NCI-H446 treated with DMSO at 0.1 percent for 48 hours (cell line): Measurements from ENCODE around the gene LMX1A.

Experiments
- DNase-seq: peaks from one replicate; lab custom pipeline; 2025; lab: John Stamatoyannopoulos, UW

The LMX1A gene

GRCh38 chr1:165325460-165326203, 30.9 kb downstream of the LMX1A start:
- DNase-seq: no peak

GRCh38 chr1:165324050-165324449, 32.5 kb downstream of the LMX1A start:
- DNase-seq: no peak

- no peak for DNase-seq
These were observed 38.9 kb downstream of the LMX1A start for GRCh38 chr1:165317612-165318011.

- DNase-seq: no peak
These were observed 40.3 kb downstream of the LMX1A start for GRCh38 chr1:165316153-165316772.

GRCh38 chr1:165315481-165315880, 41.0 kb downstream of the LMX1A start:
- no peak for DNase-seq

GRCh38 chr1:165313903-165314302, 42.6 kb downstream of the LMX1A start:
- no peak for DNase-seq

- no peak for DNase-seq
These were observed 43.9 kb downstream of the LMX1A start for GRCh38 chr1:165312591-165312990.

- DNase-seq: no peak
These were observed 49.7 kb downstream of the LMX1A start for GRCh38 chr1:165306543-165307434.

- DNase-seq: no peak
These were observed 53.1 kb downstream of the LMX1A start for GRCh38 chr1:165303386-165303785.

- DNase-seq: no peak
These were observed 56.1 kb downstream of the LMX1A start for GRCh38 chr1:165300400-165300903.

GRCh38 chr1:165298203-165298820, 58.2 kb downstream of the LMX1A start:
- DNase-seq: no peak

GRCh38 chr1:165296205-165296604, 60.3 kb downstream of the LMX1A start:
- no peak for DNase-seq

GRCh38 chr1:165290148-165290547, 66.4 kb downstream of the LMX1A start:
- DNase-seq: peak; percentile 82

GRCh38 chr1:165289556-165289955, 67.0 kb downstream of the LMX1A start:
- peak; percentile 41 for DNase-seq

- peak; percentile 85 for DNase-seq
These were observed 68.0 kb downstream of the LMX1A start for GRCh38 chr1:165288350-165289120.

- DNase-seq: no peak
These were observed 68.7 kb downstream of the LMX1A start for GRCh38 chr1:165287781-165288180.

GRCh38 chr1:165287329-165287728, 69.2 kb downstream of the LMX1A start:
- no peak for DNase-seq

GRCh38 chr1:165284454-165284853, 72.1 kb downstream of the LMX1A start:
- DNase-seq: no peak

- no peak for DNase-seq
These were observed 75.2 kb downstream of the LMX1A start for GRCh38 chr1:165281207-165281901.

GRCh38 chr1:165279882-165280281, 76.6 kb downstream of the LMX1A start:
- DNase-seq: no peak

- no peak for DNase-seq
These were observed 80.2 kb downstream of the LMX1A start for GRCh38 chr1:165276314-165276713.
